Measurements from ENCODE around the gene TXNDC17. TPM values are rescaled to one million over a fixed set of nuclear protein-coding genes. Genes with fewer than 3 reads are reported as not detected.

TXNDC17 gene
- total and polyA plus RNA-seq, 2 of the 8 experiments (the other 6 are each of a cell fraction or from before 2014, with no cell fraction given) = 182 to 410 TPM

DNA sequence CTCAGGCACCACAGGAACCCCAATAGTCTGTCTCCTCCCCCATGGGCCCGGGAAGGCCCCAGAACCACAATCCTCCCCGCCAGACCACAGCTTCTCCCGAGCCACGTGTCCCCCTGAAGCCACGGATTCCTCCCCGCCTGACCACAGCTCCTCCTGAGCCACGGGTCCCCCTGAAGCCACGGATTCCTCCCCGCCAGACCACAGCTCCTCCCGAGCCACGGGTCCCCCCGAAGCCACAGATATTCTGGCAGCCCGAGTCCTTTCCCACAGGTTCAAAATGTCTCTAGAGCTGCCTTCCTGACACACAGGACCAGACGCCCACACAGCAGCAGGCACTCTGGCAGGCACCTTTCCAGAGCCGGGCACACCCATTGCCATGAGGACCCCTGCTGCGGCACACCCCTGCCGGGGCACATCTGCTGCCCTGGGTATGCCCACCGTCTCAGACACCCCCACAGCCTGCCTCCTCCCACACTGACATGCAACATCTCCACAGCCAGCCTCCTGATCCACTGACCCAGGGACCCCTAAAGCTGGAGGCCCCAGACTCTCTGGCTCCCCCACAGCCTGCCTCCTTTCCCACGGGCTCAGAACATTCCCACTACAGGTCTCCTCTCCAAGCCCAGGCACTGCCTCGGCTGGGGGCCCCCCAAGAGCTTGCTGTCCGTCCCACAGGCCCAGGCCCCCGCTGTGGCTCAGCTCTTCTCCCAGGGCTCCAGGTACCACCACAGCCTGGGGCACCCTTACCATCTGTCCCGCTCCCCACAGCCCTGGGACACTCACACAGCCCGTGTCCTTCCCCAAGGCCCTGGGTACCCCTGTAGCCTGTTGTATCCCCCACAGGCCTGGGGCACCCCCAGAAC, 2.6 kb upstream of the TXNDC17 start (continued):
- TF ChIP-seq, protein P1, sequence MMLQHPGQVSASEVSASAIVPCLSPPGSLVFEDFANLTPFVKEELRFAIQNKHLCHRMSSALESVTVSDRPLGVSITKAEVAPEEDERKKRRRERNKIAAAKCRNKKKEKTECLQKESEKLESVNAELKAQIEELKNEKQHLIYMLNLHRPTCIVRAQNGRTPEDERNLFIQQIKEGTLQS (IDR thresholded peaks at IDR 0.05; ENCODE audit: insufficient read depth, low read depth, low read length) = no peak
- TF ChIP-seq, protein P2, sequence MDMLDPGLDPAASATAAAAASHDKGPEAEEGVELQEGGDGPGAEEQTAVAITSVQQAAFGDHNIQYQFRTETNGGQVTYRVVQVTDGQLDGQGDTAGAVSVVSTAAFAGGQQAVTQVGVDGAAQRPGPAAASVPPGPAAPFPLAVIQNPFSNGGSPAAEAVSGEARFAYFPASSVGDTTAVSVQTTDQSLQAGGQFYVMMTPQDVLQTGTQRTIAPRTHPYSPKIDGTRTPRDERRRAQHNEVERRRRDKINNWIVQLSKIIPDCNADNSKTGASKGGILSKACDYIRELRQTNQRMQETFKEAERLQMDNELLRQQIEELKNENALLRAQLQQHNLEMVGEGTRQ (IDR thresholded peaks at IDR 0.05; ENCODE audit: low read length) = no peak
